Osteocyte (in vitro differentiated cells): ENCODE results near the gene TMEM138. TPM values are rescaled to one million over a fixed set of nuclear protein-coding genes. Genes with fewer than 3 reads are reported as not detected.

Experiments used
- DNase-seq: peaks from one replicate; pipeline ENCODE4 v3.0.0; 2021; ENCODE audit warnings: mixed read lengths; ENCODE audit not compliant: unreplicated experiment; ENCODE audit errors: extremely low spot score
- H3K27ac Mint-ChIP-seq: one replicate; pipeline ENCODE4 v1.8.0; 2021; ENCODE audit warnings: mild to moderate bottlenecking, mixed read lengths; ENCODE audit not compliant: unreplicated experiment
- H3K27me3 Mint-ChIP-seq: one replicate; pipeline ENCODE4 v1.8.0; 2021; ENCODE audit warnings: mixed read lengths; ENCODE audit not compliant: unreplicated experiment
- H3K36me3 Mint-ChIP-seq: one replicate; pipeline ENCODE4 v1.8.0; 2021; ENCODE audit warnings: mixed read lengths; ENCODE audit not compliant: unreplicated experiment
- H3K4me1 Mint-ChIP-seq: one replicate; pipeline ENCODE4 v1.8.0; 2021; ENCODE audit warnings: mixed read lengths; ENCODE audit not compliant: unreplicated experiment
- H3K4me3 Mint-ChIP-seq: one replicate; pipeline ENCODE4 v1.8.0; 2021; ENCODE audit warnings: mild to moderate bottlenecking, moderate library complexity, mixed read lengths; ENCODE audit not compliant: unreplicated experiment
- H3K9me3 Mint-ChIP-seq: one replicate; pipeline ENCODE4 v1.8.0; 2021; ENCODE audit warnings: mixed read lengths; ENCODE audit not compliant: unreplicated experiment
- CTCF ChIP-seq: fragments of 200-600 bp; sonication (generic); IDR thresholded peaks from 2 replicates; pipeline ENCODE4 v1.5.0; 2021; ENCODE audit warnings: antibody characterized with exemption, mild to moderate bottlenecking, moderate library complexity
- total RNA-seq: library from RNA; stranded (reverse); gene quantifications from 2 replicates; pipeline ENCODE4 v1.2.1, GENCODE V29; 2021

Gene TMEM138
- total RNA-seq, 1 donor from 2014 or later, result 49.4 TPM

GRCh38 chr11:61337706-61338470, 24.3 kb upstream of the TMEM138 start:
- no peaks in the 10 kb centered on the region for H3K9me3 Mint-ChIP-seq
- DNase-seq, result no peak
- TF ChIP-seq CTCF, result no peak
- H3K36me3 Mint-ChIP-seq, result peaks cover 8% of the 10 kb centered on the region
- H3K4me1 Mint-ChIP-seq, result peaks cover 10% of the 10 kb centered on the region
- no peaks in the 10 kb centered on the region for H3K27me3 Mint-ChIP-seq
- H3K4me3 Mint-ChIP-seq, result no peak overlapping the region
- no peak overlapping the region for H3K27ac Mint-ChIP-seq

- no peak for DNase-seq
- no peak for TF ChIP-seq CTCF
- Mint-ChIP-seq H3K4me3 (no peak overlapping the region), H3K9me3 (no peaks in the 10 kb centered on the region), H3K27ac (no peak overlapping the region), H3K4me1 (peaks cover 5% of the 10 kb centered on the region), H3K36me3 (peaks cover 8% of the 10 kb centered on the region), H3K27me3 (no peaks in the 10 kb centered on the region)
Observed at GRCh38 chr11:61338783-61339489, 23.2 kb upstream of the TMEM138 start.

GRCh38 chr11:61339490-61339878, 22.7 kb upstream of the TMEM138 start:
- no peaks in the 10 kb centered on the region for H3K27me3 Mint-ChIP-seq
- peaks cover 8% of the 10 kb centered on the region for H3K36me3 Mint-ChIP-seq
- no peak overlapping the region for H3K27ac Mint-ChIP-seq
- no peak for TF ChIP-seq CTCF
- no peaks in the 10 kb centered on the region for H3K9me3 Mint-ChIP-seq
- peaks cover 2% of the 10 kb centered on the region for H3K4me1 Mint-ChIP-seq
- H3K4me3 Mint-ChIP-seq, result no peak overlapping the region
- no peak for DNase-seq

- Mint-ChIP-seq H3K36me3 (peaks cover 9% of the 10 kb centered on the region), H3K27me3 (no peaks in the 10 kb centered on the region), H3K9me3 (no peaks in the 10 kb centered on the region), H3K27ac (no peak overlapping the region), H3K4me1 (peaks cover 4% of the 10 kb centered on the region), H3K4me3 (no peak overlapping the region)
- DNase-seq, result no peak
- no peak for TF ChIP-seq CTCF
Observed at GRCh38 chr11:61340979-61341378, 21.2 kb upstream of the TMEM138 start.

GRCh38 chr11:61341706-61342105, 20.5 kb upstream of the TMEM138 start:
- no peaks in the 10 kb centered on the region for H3K9me3 Mint-ChIP-seq
- no peak overlapping the region for H3K4me3 Mint-ChIP-seq
- no peak overlapping the region for H3K27ac Mint-ChIP-seq
- no peak for TF ChIP-seq CTCF
- peaks cover 10% of the 10 kb centered on the region for H3K36me3 Mint-ChIP-seq
- H3K27me3 Mint-ChIP-seq, result no peaks in the 10 kb centered on the region
- no peak for DNase-seq
- peaks cover 2% of the 10 kb centered on the region for H3K4me1 Mint-ChIP-seq
